GM20431 (cell line): ENCODE data around the gene CAPN11.

Source experiments
- in situ Hi-C: fragments of 300-500 bp; cut with MseI, MboI; formaldehyde crosslinking; loops from one replicate; pipeline ENCODE4 v1.15.0; 2020; ENCODE audit warnings: low sequenced_read_pairs; ENCODE audit not compliant: unreplicated experiment

CAPN11 gene

DNA sequence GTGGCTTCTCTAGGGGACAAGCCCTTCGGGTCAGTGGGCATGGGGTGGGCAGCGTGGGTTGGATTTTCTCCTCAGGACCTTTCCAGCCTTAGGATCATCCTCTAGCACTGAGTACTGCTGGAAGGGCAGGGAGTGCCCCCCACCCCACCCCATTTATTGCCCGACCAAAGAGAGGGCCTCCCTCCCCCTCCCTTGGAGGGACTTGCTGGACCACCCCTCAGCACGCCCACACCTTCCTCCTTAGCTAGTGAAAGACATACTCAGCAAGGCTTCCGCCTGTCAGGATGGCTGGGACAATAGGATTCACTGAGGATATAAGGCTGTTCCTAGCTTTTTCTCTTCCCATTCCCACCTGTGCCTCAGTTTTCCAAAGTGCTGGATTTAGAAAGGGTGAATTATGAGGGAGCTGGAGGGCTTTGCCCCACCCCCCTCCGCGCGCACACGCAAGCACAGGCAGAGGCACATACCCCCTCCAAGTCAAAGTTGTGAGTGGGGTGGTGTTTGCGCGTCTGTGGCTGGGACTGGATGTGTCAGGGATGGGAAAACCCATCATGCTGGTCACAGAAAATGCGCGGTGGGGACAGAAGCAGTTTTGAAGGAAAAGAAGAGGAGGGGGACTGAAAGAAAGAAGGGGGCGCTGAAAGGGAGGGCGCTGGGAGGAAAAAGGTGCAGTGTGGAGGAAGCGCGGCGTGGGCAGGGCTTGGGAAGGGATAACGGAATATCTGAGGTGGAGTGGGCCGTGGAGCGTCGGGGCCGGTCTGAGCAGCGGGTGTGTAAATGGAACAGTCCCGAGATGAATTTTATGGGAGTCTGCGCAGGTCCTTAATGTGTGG lies 64.1 kb downstream of the CAPN11 start:
- in situ Hi-C loops = no loop called here

GRCh38 chr6:44223319-44224028 lies 64.9 kb downstream of the CAPN11 start, which contains the start of gene SLC29A1:
Gene SLC29A1 (plus strand): TSS chr6:44223595. CDS start chr6:44227314, 3,719 bp downstream.
- in situ Hi-C loops = no loop called here

- in situ Hi-C loops = no loop called here
These were observed 65.7 kb downstream of the CAPN11 start for GRCh38 chr6:44224029-44224964.

GRCh38 chr6:44224965-44225305 lies 66.3 kb downstream of the CAPN11 start:
- in situ Hi-C loops = no loop called here

GRCh38 chr6:44225579-44226325 lies 67.1 kb downstream of the CAPN11 start:
- in situ Hi-C loops = no loop called here

DNA sequence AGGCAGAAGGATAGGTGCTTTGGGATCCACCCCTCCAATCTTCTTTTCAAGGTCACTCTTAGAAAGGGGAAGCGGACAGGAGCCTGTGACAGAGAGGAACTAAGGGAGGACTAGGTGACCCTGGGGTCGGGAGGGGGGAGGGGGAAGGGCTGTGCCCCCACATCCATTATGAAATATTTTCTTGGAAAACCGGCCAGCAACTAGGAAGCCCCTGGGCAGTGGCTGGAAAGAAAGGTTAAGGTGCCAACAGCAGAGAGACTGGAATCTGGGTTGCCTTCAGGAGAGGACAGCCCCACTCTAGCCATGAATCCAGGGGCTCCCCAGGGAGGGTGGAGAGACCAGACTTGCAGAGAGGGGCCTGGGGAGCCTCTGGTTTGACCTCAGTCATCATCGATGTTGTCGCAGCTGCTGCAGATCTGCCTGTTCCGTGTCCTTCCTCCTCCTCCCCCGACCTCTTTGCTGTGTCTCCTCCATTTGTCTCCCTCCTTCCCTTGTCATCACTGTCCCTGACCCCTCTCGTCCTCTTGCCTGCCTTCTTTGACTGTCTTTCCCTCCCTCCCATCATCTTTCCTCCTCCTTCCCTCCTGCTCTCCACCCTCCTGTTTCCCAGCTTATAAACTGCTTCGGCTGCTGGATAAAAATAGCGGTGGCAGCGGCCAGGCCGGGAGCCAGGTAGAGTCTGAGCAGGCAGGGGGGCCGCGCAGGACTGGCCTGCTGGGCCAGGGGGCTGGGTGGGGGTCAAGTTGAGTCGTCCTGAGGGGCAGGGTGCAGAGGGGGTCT lies 67.9 kb downstream of the CAPN11 start:
- in situ Hi-C loops = no loop called here

DNA sequence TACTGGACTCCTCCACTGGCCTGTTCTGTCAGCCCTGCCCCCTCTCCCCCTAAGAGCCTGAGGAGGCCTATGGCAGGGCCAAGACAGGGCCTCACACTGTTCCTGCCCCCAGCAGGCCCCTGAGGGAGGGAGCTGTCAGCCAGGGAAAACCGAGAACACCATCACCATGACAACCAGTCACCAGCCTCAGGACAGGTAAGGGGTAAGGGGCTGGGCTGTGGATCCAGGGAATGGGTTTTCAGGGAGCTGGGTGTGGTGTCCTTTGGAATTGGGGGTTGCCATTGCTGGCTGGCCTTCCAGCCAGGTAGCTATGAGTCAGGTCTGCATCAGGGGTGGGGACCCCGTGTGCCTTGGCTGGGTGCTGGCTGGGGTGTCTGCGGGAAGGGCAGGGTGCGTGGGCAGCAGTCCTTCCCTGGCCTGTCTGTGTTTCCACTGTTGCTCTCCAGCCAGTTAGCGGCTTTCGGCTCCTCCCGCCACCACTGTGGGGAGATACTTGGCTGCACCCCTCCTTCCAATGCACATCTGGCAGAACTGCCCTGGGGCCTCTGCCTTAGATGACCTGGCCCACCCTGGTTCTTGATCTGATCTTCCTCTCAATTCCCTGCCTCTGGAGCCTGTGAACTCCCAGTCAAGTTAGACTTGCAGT lies 68.7 kb downstream of the CAPN11 start:
- in situ Hi-C loops = no loop called here

GRCh38 chr6:44228031-44228430 lies 69.4 kb downstream of the CAPN11 start:
- in situ Hi-C loops = no loop called here

DNA sequence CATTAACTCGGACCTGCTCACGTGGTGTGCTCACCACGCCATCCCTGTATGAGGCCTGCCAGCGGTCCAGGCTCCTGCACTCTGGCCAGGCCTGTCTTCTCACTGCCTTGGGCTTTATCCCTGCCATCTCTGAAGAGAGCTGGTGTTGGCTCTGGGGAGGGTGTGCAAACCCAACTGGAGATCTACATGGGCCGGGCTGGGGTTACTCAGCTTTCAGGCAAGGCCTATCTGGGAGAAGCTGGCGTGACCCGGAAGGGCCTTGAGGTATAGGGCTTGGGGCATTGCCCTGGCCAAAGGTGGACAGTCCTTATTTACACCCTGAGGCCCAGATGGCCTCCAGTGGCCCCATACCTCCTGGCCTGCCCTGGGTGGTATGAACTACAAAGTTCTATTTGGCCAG lies 69.8 kb downstream of the CAPN11 start:
- in situ Hi-C loops = no loop called here

DNA sequence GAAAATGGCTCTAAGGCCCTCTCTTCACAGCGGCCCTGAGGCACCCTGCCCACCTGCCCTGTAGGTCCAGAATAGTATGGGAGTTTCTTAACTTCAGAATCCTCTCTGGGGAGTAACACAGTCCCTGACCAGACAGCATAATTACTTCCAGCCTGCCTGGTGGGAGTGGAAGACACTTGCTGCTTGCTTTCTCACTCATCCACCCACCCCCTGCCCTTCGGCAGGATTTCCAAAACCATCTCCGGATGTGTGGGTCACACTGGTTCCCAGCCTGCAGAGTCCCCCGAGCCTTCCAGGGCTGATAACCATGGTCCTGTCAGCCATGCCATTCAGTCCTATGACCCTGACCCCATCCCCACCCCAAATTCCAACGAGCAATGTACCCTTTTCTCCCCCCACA lies 70.2 kb downstream of the CAPN11 start:
- in situ Hi-C loops = no loop called here

DNA sequence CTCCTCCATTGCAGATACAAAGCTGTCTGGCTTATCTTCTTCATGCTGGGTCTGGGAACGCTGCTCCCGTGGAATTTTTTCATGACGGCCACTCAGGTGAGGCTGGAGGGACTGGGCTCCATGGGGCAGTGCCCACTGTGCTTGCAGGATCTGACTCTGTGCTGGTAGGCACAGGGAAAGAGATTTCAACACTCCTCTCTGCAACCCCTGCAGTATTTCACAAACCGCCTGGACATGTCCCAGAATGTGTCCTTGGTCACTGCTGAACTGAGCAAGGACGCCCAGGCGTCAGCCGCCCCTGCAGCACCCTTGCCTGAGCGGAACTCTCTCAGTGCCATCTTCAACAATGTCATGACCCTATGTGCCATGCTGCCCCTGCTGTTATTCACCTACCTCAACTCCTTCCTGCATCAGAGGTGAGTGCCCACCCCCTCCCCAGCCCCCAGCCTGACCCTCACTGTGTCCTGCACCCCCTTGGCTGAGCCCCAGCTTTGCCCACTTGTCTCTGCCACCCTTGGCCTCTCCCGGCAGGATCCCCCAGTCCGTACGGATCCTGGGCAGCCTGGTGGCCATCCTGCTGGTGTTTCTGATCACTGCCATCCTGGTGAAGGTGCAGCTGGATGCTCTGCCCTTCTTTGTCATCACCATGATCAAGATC lies 70.9 kb downstream of the CAPN11 start:
- in situ Hi-C loops = loop anchor here (10.0 kb wide), 1 partner anchor 65 kb away; no protein-coding TSS in a partner anchor

DNA sequence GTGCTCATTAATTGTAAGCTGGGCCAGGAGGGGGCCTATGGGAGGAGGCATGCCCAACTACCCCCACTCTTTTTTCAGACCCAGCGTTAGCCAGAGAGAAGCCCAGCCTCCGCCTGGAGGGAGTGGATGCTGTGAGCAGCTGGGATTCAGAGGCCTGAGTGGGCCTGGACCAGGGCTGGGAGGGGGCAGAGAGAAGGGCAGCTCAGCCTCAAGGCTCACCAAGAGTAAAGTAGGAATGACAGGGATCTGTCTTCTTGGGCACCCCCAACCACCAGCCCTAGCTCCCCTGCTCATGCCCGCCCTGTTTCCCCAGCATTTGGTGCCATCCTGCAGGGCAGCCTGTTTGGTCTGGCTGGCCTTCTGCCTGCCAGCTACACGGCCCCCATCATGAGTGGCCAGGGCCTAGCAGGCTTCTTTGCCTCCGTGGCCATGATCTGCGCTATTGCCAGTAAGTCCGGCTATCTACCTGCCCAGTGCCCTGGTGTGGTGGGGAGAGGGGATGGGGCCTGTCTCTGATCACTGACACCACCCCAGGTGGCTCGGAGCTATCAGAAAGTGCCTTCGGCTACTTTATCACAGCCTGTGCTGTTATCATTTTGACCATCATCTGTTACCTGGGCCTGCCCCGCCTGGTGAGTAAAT lies 71.5 kb downstream of the CAPN11 start:
- in situ Hi-C loops = loop anchor here (10.0 kb wide), 1 partner anchor 65 kb away; no protein-coding TSS in a partner anchor

GRCh38 chr6:44231426-44231825 lies 72.8 kb downstream of the CAPN11 start:
- in situ Hi-C loops = loop anchor here (10.0 kb wide), 1 partner anchor 67 kb away; no protein-coding TSS in a partner anchor

DNA sequence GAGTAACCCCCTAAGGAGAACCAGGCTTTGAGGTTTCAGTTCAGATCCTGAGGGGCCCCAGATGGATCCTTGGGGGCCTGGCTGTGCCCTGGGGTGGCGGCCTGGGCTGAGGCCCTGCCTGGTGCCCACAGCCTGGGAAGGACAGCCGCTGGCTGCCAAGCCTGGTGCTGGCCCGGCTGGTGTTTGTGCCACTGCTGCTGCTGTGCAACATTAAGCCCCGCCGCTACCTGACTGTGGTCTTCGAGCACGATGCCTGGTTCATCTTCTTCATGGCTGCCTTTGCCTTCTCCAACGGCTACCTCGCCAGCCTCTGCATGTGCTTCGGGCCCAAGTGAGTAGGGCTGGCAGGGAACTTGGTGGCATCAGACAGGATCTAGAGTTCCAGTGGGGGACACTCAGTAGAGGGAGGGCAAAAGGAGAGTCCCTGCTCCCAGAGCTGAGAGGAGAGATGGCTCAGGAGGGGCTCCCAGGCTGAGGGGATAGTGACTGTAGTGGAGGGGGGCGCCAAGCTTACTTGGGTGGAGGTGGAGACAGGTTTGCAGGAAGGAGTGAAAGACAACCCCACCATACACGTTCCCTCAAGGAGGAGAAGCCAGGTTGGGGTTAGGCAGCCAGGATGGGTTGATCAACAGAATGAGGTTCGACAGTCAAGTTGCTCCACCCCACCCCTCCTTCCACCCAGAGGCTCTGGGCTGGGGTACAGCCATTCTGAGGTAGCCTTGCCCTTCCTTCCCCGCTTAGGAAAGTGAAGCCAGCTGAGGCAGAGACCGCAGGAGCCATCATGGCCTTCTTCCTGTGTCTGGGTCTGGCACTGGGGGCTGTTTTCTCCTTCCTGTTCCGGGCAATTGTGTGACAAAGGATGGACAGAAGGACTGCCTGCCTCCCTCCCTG lies 74.3 kb downstream of the CAPN11 start:
- in situ Hi-C loops = loop anchor here (10.0 kb wide), 1 partner anchor 68 kb away; no protein-coding TSS in a partner anchor

DNA sequence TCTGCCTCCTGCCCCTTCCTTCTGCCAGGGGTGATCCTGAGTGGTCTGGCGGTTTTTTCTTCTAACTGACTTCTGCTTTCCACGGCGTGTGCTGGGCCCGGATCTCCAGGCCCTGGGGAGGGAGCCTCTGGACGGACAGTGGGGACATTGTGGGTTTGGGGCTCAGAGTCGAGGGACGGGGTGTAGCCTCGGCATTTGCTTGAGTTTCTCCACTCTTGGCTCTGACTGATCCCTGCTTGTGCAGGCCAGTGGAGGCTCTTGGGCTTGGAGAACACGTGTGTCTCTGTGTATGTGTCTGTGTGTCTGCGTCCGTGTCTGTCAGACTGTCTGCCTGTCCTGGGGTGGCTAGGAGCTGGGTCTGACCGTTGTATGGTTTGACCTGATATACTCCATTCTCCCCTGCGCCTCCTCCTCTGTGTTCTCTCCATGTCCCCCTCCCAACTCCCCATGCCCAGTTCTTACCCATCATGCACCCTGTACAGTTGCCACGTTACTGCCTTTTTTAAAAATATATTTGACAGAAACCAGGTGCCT lies 75.0 kb downstream of the CAPN11 start:
- in situ Hi-C loops = loop anchor here (10.0 kb wide), 1 partner anchor 69 kb away; no protein-coding TSS in a partner anchor
